ENCODE measurements around the gene CYB561D1. TPM values are rescaled to one million over a fixed set of nuclear protein-coding genes. Genes with fewer than 3 reads are reported as not detected.

CYB561D1 gene
- total RNA-seq, 2 donors from 2014 or later, result 9.5 to 16.5 TPM

DNA sequence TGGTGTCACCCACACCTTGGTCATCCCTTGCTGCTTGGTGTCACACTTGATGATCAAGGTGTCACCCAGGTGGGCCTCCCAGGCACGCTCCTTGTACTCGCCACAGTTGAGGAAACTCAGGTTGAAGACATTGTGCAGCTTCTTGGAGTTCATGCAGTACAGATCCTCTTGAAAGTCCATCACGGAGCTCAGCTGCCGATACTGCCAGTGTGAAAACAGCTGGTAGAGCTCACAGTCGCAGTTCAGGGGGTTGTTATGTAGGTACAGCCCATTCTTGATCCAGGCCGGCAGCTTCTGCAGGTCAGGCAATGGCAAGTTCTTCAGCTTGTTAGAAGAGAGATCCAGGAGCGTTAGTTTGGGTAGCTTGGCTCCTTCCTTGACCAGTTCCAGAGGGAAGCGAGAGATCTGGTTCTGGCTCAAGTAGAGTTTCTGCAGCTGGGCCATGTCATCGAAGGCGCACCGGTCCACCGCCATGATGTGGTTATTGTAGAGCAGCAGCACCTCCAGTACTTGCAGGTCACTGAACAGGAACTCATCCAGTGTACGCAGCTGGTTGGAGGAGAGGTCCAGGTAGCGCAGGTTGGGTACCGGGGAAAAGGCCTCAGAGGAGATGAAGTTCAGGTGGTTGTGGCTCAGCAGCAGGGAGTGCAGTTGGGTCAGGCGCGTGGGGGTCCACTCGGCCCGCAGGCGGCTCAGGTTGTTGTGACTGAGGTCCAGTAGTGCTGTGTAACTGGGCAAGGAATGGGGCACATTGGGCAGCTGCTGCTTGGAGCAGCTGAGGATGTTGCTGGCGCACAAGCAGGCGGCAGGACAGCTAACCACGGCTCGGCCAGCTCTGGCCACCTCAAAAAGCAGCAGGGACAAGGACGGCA lies 14.3 kb downstream of the CYB561D1 start:
- no peak for TF ChIP-seq CTCF (IDR thresholded peaks at IDR 0.05)
- no peak for DNase-seq (ENCODE audit: low spot score)
- H3K27ac ChIP-seq, result no peak overlapping the region
- no peaks in the 10 kb centered on the region for H3K9me3 ChIP-seq
- no peaks in the 10 kb centered on the region for H3K27me3 ChIP-seq (replicated peaks; ENCODE audit: insufficient read depth)
- no peaks in the 10 kb centered on the region for H3K36me3 ChIP-seq
- H3K4me1 ChIP-seq (ENCODE audit: control insufficient read depth in 1 of 2, low read depth in 2 of 2), result peaks cover 9 to 16% of the 10 kb centered on the region in 2 donors
- H3K4me3 ChIP-seq, result peak overlapping the region; percentile 90
- no peak for ATAC-seq (ENCODE audit: insufficient number of reproducible peaks, low FRiP score, low read depth)

DNA sequence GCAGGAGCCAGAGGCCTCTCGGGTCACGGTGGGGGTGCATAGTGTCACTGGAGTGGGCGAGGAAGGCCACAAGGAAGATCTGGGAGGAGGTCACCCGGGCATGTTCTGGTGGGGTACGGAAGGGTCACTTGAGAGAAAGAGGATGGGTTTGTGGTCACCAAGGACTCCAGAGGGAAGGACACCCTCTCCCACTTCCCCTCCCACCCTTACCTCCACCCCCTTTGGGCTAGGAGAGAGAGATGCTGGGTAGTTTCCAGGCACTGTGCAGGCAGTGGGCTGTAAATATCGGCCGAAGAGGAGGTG lies 14.9 kb downstream of the CYB561D1 start:
- Histone ChIP-seq H3K9me3 (no peaks in the 10 kb centered on the region), H3K4me1 (ENCODE audit: control insufficient read depth in 1 of 2, low read depth in 2 of 2) (peaks cover 9 to 16% of the 10 kb centered on the region in 2 donors), H3K36me3 (no peaks in the 10 kb centered on the region), H3K4me3 (peak overlapping the region; percentile 90), H3K27ac (no peak overlapping the region), H3K27me3 (replicated peaks; ENCODE audit: insufficient read depth) (no peaks in the 10 kb centered on the region)
- no peak for ATAC-seq (ENCODE audit: insufficient number of reproducible peaks, low FRiP score, low read depth)
- no peak for TF ChIP-seq CTCF (IDR thresholded peaks at IDR 0.05)
- DNase-seq (ENCODE audit: low spot score), result no peak

DNA sequence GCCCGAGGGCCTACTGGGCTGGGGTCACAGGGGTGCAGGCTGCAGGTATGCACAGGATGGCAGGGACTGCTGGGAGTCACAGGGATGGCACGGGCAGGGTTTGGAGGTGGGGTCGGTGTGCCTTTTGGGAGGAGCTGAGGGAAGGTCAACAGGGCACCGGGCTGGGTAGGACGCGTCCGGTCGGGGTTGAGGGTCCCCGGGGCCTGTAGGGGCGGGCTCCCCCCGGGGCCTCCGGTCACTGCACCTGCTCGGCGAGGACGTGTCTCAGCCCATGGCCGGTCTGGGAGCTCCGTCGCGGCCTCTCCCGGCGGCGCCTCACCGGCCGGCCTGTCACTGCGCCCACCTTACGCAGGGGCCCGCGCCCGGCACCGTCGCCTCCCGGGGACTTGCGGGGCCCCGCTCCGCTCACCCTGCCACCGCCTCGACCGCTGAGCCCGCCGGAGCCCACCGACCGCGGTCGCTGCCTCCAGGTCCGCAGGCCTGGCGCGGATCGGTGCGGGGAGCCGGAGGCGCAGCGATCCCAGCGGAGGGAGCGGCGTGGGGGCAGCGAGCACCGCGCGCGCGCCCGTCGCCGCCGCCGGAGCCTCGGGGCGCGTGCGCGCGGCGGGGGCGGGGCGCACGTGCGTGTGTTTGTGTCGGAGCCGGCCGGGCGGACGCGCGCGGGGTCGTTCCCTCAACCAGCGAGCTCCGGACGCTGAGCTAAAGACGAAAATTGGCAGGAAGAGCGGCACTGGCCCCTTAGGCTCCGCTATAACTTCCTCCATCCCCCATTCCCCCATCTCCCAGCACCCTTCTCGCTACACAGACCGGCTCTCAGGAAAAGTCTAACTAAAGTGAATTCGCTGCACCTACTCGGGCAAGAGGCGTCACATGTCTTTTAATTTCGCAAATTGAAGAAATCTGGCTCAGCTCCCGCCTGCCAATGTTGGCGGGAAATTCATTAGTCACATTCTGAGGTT lies 15.6 kb downstream of the CYB561D1 start, which contains the start of gene AMIGO1:
Gene AMIGO1, minus strand, starts transcription at position 552 of the 959 bp plus-strand sequence. CDS start 815 bp downstream, outside the sequence.
- DNase-seq (ENCODE audit: low spot score), result no peak
- TF ChIP-seq CTCF (IDR thresholded peaks at IDR 0.05), result no peak
- ATAC-seq (ENCODE audit: insufficient number of reproducible peaks, low FRiP score, low read depth), result peak; percentile 63
- Histone ChIP-seq H3K27me3 (replicated peaks; ENCODE audit: insufficient read depth) (no peaks in the 10 kb centered on the region), H3K4me1 (ENCODE audit: control insufficient read depth in 1 of 2, low read depth in 2 of 2) (peaks cover 9 to 16% of the 10 kb centered on the region in 2 donors), H3K4me3 (peak within 1 kb of the TSS; percentile 90), H3K9me3 (no peaks in the 10 kb centered on the region), H3K27ac (peak within 1 kb of the TSS in 1 of 2 donors; percentile 38), H3K36me3 (no peaks in the 10 kb centered on the region)

DNA sequence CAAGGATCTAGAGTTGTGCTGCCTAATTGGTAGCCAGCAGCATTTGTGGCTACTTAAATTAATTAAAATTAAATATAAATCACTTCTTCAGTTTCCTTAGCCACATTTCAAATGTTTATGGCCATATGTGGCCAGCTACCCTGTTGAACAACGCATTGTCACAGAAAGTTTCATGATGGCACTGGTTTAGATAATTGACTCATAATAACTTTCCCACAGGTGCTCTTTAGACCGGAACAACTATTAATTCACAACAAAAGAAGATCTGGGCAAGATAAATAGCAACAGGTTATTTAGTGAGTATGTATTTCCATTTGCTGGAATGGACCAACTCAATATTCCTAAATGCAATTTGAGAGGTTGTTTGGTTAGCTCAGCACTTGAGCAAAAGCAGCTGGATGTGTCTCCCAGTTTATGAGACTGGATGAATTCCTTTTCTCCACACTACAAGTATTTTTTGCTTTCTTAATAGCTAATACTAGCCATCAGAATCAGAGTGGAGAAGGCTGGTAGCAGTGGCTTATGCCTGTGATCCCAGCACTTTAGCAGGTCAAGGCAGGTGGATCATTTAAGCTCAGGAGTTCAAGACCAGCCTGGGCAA lies 19.3 kb downstream of the CYB561D1 start:
- no peak overlapping the region for H3K27ac ChIP-seq
- no peaks in the 10 kb centered on the region for H3K9me3 ChIP-seq
- no peak overlapping the region for H3K4me3 ChIP-seq
- no peaks in the 10 kb centered on the region for H3K27me3 ChIP-seq (replicated peaks; ENCODE audit: insufficient read depth)
- no peak for DNase-seq (ENCODE audit: low spot score)
- H3K4me1 ChIP-seq (ENCODE audit: control insufficient read depth in 1 of 2, low read depth in 2 of 2), result peaks cover 9 to 16% of the 10 kb centered on the region in 2 donors
- ATAC-seq (ENCODE audit: insufficient number of reproducible peaks, low FRiP score, low read depth), result no peak
- no peaks in the 10 kb centered on the region for H3K36me3 ChIP-seq
- no peak for TF ChIP-seq CTCF (IDR thresholded peaks at IDR 0.05)

Measured in thoracic aorta (tissue), 2 donors.